ENCODE data around the gene NTM.

GRCh38 chr11:131944736-131945135 lies 574.3 kb downstream of the NTM start:
- TF ChIP-seq EZH2 (IDR thresholded peaks at IDR 0.05; ENCODE audit: borderline replicate concordance, low read length) = no peak
- no peak for TF ChIP-seq CTCF (IDR thresholded peaks at IDR 0.05; ENCODE audit: low read length)

Data from OCI-LY1 (cell line).